Effector CD4-positive, alpha-beta T cell (primary cell): Measurements from ENCODE around the gene PHETA1.

Experiments
- DNase-seq: peaks from one replicate; pipeline ENCODE4 v3.0.0-alpha.2; 2020

Gene PHETA1

GRCh38 chr12:111319600-111320257, 49.2 kb downstream of the PHETA1 start:
- DNase-seq, result no peak

DNA sequence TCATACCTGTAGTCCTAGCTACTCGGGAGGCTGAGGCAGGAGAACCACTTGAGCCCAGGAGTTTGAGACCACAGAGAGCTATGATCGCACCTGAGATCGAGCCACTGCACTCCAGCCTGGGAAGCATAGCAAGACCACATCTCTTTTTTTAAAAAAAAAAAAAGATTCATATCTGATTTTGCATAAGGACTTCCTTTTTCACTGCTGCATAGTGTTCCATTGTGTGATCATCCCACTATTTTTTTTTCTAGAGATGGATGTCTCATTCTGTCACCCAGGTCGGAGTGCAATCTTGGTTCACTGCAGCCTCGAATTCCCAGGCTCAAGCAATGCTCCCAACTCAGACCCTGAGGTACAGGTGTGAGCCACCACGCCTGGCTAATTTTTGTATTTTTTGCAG, 50.4 kb downstream of the PHETA1 start:
- DNase-seq, result no peak

DNA sequence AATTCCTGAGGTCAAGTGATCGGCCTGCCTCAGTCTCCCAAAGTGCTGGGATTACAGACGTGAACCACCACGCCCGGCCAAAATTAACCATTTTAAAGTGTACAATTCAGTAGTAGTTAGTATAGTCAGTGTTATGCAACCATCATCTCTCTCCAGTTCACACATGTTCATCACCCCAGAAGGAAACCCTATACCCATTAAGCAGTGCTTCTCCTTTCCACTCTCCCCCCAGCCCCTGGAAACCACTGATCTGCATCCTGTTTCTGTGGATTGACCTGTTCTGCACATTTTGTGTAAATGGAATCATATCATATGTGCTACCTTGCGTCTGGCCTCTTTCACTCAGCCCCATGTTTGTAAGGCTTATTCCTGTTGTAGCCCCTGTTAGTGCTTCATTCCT, 52.2 kb downstream of the PHETA1 start:
- DNase-seq, result no peak

GRCh38 chr12:111314953-111315539, 53.8 kb downstream of the PHETA1 start:
- no peak for DNase-seq

- DNase-seq, result peak; percentile 71
These were observed 55.0 kb downstream of the PHETA1 start for GRCh38 chr12:111313833-111314259.

DNA sequence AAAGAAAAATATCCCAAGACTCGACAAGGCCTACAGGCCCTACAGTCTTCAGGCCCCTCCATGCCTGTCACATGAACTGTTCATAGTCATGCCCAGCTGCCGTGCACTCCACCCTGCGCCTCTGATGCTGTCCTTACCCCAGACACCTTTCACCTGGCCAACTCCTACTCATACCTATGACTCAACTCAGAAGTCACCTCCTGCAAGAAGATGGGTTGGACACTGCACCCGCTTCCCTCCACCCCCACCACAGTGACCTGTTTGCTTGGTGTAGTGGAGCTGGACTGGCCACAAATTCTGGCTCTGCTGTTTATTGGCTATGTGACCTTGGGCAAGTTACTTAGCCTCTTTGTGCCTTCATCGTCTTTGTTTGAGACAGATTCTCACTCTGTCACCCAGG, 56.2 kb downstream of the PHETA1 start:
- DNase-seq, result no peak

GRCh38 chr12:111312016-111312415, 56.9 kb downstream of the PHETA1 start:
- DNase-seq, result no peak

DNA sequence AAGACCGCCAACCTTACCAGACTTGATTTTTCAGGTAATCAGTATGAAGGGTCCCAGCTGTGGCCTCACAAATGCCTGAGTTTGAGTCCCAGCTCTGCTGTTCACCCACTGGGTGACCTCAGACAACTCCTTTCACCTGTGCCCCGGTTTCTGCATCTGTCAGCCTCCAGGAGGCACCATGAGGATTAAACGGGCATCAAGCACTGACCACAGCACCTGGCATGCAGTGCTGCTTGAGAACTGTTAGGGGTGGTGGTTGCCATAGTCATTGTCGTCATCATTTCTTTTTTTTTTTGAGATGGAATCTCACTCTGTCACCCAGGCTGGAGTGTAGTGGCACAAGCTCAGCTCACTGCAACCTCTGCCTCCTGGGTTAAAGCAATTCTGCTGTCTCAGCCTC, 57.9 kb downstream of the PHETA1 start:
- no peak for DNase-seq
